ENCODE results near the gene GBGT1.

The GBGT1 gene

GRCh38 chr9:133125941-133126696 is 37.6 kb downstream of the GBGT1 start:
- Histone ChIP-seq H3K27ac (ENCODE audit: low read length) (no peak overlapping the region), H3K4me3 (ENCODE audit: low read length) (no peak overlapping the region), H3K4me1 (ENCODE audit: control insufficient read depth, insufficient read depth, low read length) (no peaks in the 10 kb centered on the region; the same call in 1 of the 2 replicates), H3K9me3 (ENCODE audit: control insufficient read depth, insufficient read depth, low read length) (no peaks in the 10 kb centered on the region), H3K36me3 (ENCODE audit: control insufficient read depth, insufficient read depth, low read length) (no peaks in the 10 kb centered on the region), H3K27me3 (ENCODE audit: control insufficient read depth, insufficient read depth, low read length) (no peaks in the 10 kb centered on the region)
- no CpG with 5 or more reads among the region's 24 CpGs for WGBS (ENCODE audit: insufficient coverage, insufficient read length)
- no peak for DNase-seq (ENCODE audit: low read depth, low spot score)

- Histone ChIP-seq H3K27me3 (ENCODE audit: control insufficient read depth, insufficient read depth, low read length) (peaks cover 1% of the 10 kb centered on the region; the same call in 1 of the 2 replicates), H3K27ac (ENCODE audit: low read length) (no peak overlapping the region), H3K4me1 (ENCODE audit: control insufficient read depth, insufficient read depth, low read length) (peaks cover 3% of the 10 kb centered on the region), H3K4me3 (ENCODE audit: low read length) (no peak overlapping the region), H3K9me3 (ENCODE audit: control insufficient read depth, insufficient read depth, low read length) (no peaks in the 10 kb centered on the region), H3K36me3 (ENCODE audit: control insufficient read depth, insufficient read depth, low read length) (no peaks in the 10 kb centered on the region)
- DNase-seq (ENCODE audit: low read depth, low spot score), result no peak
- WGBS (ENCODE audit: insufficient coverage, insufficient read length), result no CpG with 5 or more reads among the region's 2 CpGs
Observed at GRCh38 chr9:133124907-133125275, 38.8 kb downstream of the GBGT1 start.

- peaks cover 3% of the 10 kb centered on the region for H3K4me1 ChIP-seq (ENCODE audit: control insufficient read depth, insufficient read depth, low read length)
Observed at GRCh38 chr9:133124123-133124906, 39.4 kb downstream of the GBGT1 start.

GRCh38 chr9:133122935-133123611 is 40.6 kb downstream of the GBGT1 start:
- no peak overlapping the region for H3K27ac ChIP-seq (ENCODE audit: low read length)
- no peak overlapping the region for H3K4me3 ChIP-seq (ENCODE audit: low read length)
- peaks cover 3% of the 10 kb centered on the region for H3K4me1 ChIP-seq (ENCODE audit: control insufficient read depth, insufficient read depth, low read length)
- H3K36me3 ChIP-seq (ENCODE audit: control insufficient read depth, insufficient read depth, low read length), result no peaks in the 10 kb centered on the region
- H3K9me3 ChIP-seq (ENCODE audit: control insufficient read depth, insufficient read depth, low read length), result no peaks in the 10 kb centered on the region
- no CpG with 5 or more reads among the region's 19 CpGs for WGBS (ENCODE audit: insufficient coverage, insufficient read length)
- peaks cover 5% of the 10 kb centered on the region; the same call in 1 of the 2 replicates for H3K27me3 ChIP-seq (ENCODE audit: control insufficient read depth, insufficient read depth, low read length)
- DNase-seq (ENCODE audit: low read depth, low spot score), result no peak

More at GRCh38 chr9:133124123-133124906, 39.4 kb downstream of the GBGT1 start:
- no peak overlapping the region for H3K27ac ChIP-seq (ENCODE audit: low read length)
- no CpG with 5 or more reads among the region's 8 CpGs for WGBS (ENCODE audit: insufficient coverage, insufficient read length)
- no peak overlapping the region for H3K4me3 ChIP-seq (ENCODE audit: low read length)
- H3K36me3 ChIP-seq (ENCODE audit: control insufficient read depth, insufficient read depth, low read length), result no peaks in the 10 kb centered on the region
- H3K9me3 ChIP-seq (ENCODE audit: control insufficient read depth, insufficient read depth, low read length), result no peaks in the 10 kb centered on the region
- DNase-seq (ENCODE audit: low read depth, low spot score), result no peak
- H3K27me3 ChIP-seq (ENCODE audit: control insufficient read depth, insufficient read depth, low read length), result peaks cover 2% of the 10 kb centered on the region; the same call in 1 of the 2 replicates

GRCh38 chr9:133122605-133122934 is 41.1 kb downstream of the GBGT1 start:
- Histone ChIP-seq H3K36me3 (ENCODE audit: control insufficient read depth, insufficient read depth, low read length) (no peaks in the 10 kb centered on the region), H3K9me3 (ENCODE audit: control insufficient read depth, insufficient read depth, low read length) (no peaks in the 10 kb centered on the region), H3K27me3 (ENCODE audit: control insufficient read depth, insufficient read depth, low read length) (peaks cover 5% of the 10 kb centered on the region; the same call in 1 of the 2 replicates), H3K4me3 (ENCODE audit: low read length) (no peak overlapping the region), H3K4me1 (ENCODE audit: control insufficient read depth, insufficient read depth, low read length) (peaks cover 3% of the 10 kb centered on the region), H3K27ac (ENCODE audit: low read length) (no peak overlapping the region)
- no peak for DNase-seq (ENCODE audit: low read depth, low spot score)
- WGBS (ENCODE audit: insufficient coverage, insufficient read length), result no CpG with 5 or more reads among the region's 4 CpGs

- H3K27ac ChIP-seq (ENCODE audit: low read length), result no peak overlapping the region
Observed at GRCh38 chr9:133121915-133122550, 41.7 kb downstream of the GBGT1 start.

GRCh38 chr9:133121198-133121914 is 42.4 kb downstream of the GBGT1 start, which contains the start of gene RALGDS:
Gene RALGDS (minus strand): TSS chr9:133121240. CDS start chr9:133121154, 86 bp downstream.
- H3K27me3 ChIP-seq (ENCODE audit: control insufficient read depth, insufficient read depth, low read length), result peaks cover 5% of the 10 kb centered on the region; the same call in 1 of the 2 replicates
- DNase-seq (ENCODE audit: low read depth, low spot score), result no peak
- H3K4me1 ChIP-seq (ENCODE audit: control insufficient read depth, insufficient read depth, low read length), result peaks cover 3% of the 10 kb centered on the region
- no peaks in the 10 kb centered on the region for H3K36me3 ChIP-seq (ENCODE audit: control insufficient read depth, insufficient read depth, low read length)
- H3K9me3 ChIP-seq (ENCODE audit: control insufficient read depth, insufficient read depth, low read length), result no peaks in the 10 kb centered on the region
- H3K4me3 ChIP-seq (ENCODE audit: low read length), result peak within 1 kb of the TSS; percentile 45
- no CpG with 5 or more reads among the region's 53 CpGs for WGBS (ENCODE audit: insufficient coverage, insufficient read length)
- H3K27ac ChIP-seq (ENCODE audit: low read length), result no peak within 1 kb of the TSS

More at GRCh38 chr9:133121915-133122550, 41.7 kb downstream of the GBGT1 start:
- Histone ChIP-seq H3K36me3 (ENCODE audit: control insufficient read depth, insufficient read depth, low read length) (no peaks in the 10 kb centered on the region), H3K4me1 (ENCODE audit: control insufficient read depth, insufficient read depth, low read length) (peaks cover 3% of the 10 kb centered on the region), H3K4me3 (ENCODE audit: low read length) (no peak overlapping the region), H3K27me3 (ENCODE audit: control insufficient read depth, insufficient read depth, low read length) (peaks cover 5% of the 10 kb centered on the region; the same call in 1 of the 2 replicates), H3K9me3 (ENCODE audit: control insufficient read depth, insufficient read depth, low read length) (no peaks in the 10 kb centered on the region)
- DNase-seq (ENCODE audit: low read depth, low spot score), result no peak
- no CpG with 5 or more reads among the region's 8 CpGs for WGBS (ENCODE audit: insufficient coverage, insufficient read length)

- Histone ChIP-seq H3K4me3 (ENCODE audit: low read length) (peak overlapping the region; percentile 45), H3K27me3 (ENCODE audit: control insufficient read depth, insufficient read depth, low read length) (peaks cover 5% of the 10 kb centered on the region; the same call in 1 of the 2 replicates), H3K36me3 (ENCODE audit: control insufficient read depth, insufficient read depth, low read length) (no peaks in the 10 kb centered on the region), H3K27ac (ENCODE audit: low read length) (no peak overlapping the region), H3K4me1 (ENCODE audit: control insufficient read depth, insufficient read depth, low read length) (peaks cover 3% of the 10 kb centered on the region), H3K9me3 (ENCODE audit: control insufficient read depth, insufficient read depth, low read length) (no peaks in the 10 kb centered on the region)
- no peak for DNase-seq (ENCODE audit: low read depth, low spot score)
- no CpG with 5 or more reads among the region's 66 CpGs for WGBS (ENCODE audit: insufficient coverage, insufficient read length)
Observed at GRCh38 chr9:133120501-133121197, 43.1 kb downstream of the GBGT1 start.

- H3K27ac ChIP-seq (ENCODE audit: low read length), result no peak overlapping the region
- WGBS (ENCODE audit: insufficient coverage, insufficient read length), result no CpG with 5 or more reads among the region's 21 CpGs
Observed at GRCh38 chr9:133119846-133120500, 43.7 kb downstream of the GBGT1 start.

More at GRCh38 chr9:133119846-133120500, 43.7 kb downstream of the GBGT1 start:
- Histone ChIP-seq H3K9me3 (ENCODE audit: control insufficient read depth, insufficient read depth, low read length) (no peaks in the 10 kb centered on the region), H3K4me3 (ENCODE audit: low read length) (no peak overlapping the region), H3K27me3 (ENCODE audit: control insufficient read depth, insufficient read depth, low read length) (peaks cover 5% of the 10 kb centered on the region; the same call in 1 of the 2 replicates), H3K36me3 (ENCODE audit: control insufficient read depth, insufficient read depth, low read length) (no peaks in the 10 kb centered on the region), H3K4me1 (ENCODE audit: control insufficient read depth, insufficient read depth, low read length) (peaks cover 3% of the 10 kb centered on the region)
- no peak for DNase-seq (ENCODE audit: low read depth, low spot score)

All from iPS DF 6.9 (cell line).